Measurements from ENCODE around the gene NFKB1.

- TF ChIP-seq CTCF (IDR thresholded peaks at IDR 0.05) (no peak), POLR2A (IDR thresholded peaks at IDR 0.05) (no peak)
These were observed 2.2 kb downstream of the NFKB1 start for GRCh38 chr4:102503301-102503746.
